K562 (cell line): Measurements from ENCODE around the gene TMEM132D.

ENCODE experiments used
- GTF2F1 ChIP-seq: IDR thresholded peaks from 2 replicates; pipeline ENCODE4 v1.6.1; 2011; ENCODE audit warnings: low read depth, low read length, improper control_type of control experiment
- NEUROD1 ChIP-seq: fragments of 150-350 bp; IDR thresholded peaks from 2 replicates; pipeline ENCODE4 v1.6.1; 2014; ENCODE audit warnings: borderline replicate concordance, low read length, low read depth; ENCODE audit not compliant: partially characterized antibody
- NONO ChIP-seq, 2 experiments: fragments of 200-400 bp in 1 of 2; fragments of 450-650 bp in 1 of 2; formaldehyde crosslinking in 1 of 2; IDR thresholded peaks; 2 replicates each; pipeline ENCODE4 v1.6.1; 2017; ENCODE audit warnings: low read depth in 2 of 2, mild to moderate bottlenecking in 2 of 2, moderate library complexity in 2 of 2, low read length in 1 of 2
- STAT5B ChIP-seq: fragments of 250-450 bp; sonication (Bioruptor Pico); IDR thresholded peaks from 2 replicates; pipeline ENCODE4 v1.8.0; 2021; ENCODE audit warnings: mild to moderate bottlenecking, inconsistent platforms
- TAF1 ChIP-seq: IDR thresholded peaks from 2 replicates; pipeline ENCODE4 v1.6.1; 2011; ENCODE audit warnings: mild to moderate bottlenecking, low read length, moderate library complexity; ENCODE audit not compliant: insufficient read depth, control insufficient read depth, severe bottlenecking; ENCODE audit errors: extremely low read depth

- TF ChIP-seq NONO (IDR thresholded peaks at IDR 0.05; ENCODE audit: low read depth in 2 of 2, low read length in 1 of 2) (no peak), STAT5B (CRISPR knock-in tag) (no peak), GTF2F1 (no peak), TAF1 (no peak), NEUROD1 (no peak)
Observed at GRCh38 chr12:129550353-129550752, 353.5 kb downstream of the TMEM132D start.
